SIG-M5 treated with dmso at 0.1 percent for 504 hours (cell line): ENCODE data around the gene QPRT.
"Not testable (repeated sequence)": the region's sequence is repeated elsewhere in the genome, so short reads cannot be mapped to it uniquely, and the experiment has no call there.

Experiments
- DNase-seq: peaks from one replicate; lab custom pipeline; 2025; ENCODE audit not compliant: unreplicated experiment; lab: John Stamatoyannopoulos, UW

The QPRT gene

DNA sequence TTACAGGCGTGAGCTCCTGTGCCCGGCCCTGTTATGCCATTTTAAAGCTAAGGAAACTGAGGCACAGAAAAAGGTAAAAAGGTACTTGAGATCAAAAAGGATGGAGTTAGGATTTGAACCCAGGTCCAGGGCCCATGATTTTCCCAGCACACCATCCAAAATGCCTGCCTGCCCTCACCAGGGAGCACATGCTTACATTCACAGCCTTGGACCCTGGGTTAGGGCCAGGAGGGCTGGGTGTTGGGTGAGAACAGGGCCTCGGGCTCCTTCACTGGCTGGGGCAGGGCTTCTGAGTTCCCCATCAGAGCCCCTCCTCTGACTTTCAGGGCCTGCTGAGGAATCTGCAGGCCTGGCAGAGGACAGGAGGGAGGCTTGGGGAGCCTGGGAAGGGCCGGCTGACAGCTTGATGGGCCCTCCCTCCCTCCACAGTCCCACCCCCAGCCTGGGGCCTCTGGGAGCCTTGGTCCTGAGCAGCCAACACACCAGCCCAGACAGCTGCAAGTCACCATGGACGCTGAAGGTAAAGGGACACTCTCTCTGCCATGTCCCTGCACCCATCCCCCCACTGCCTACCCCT is at the start of gene QPRT:
QPRT (plus strand) TSS at position 490 of the 577 bp plus-strand sequence; CDS start at position 508, 18 bp downstream.
- DNase-seq = no peak

DNA sequence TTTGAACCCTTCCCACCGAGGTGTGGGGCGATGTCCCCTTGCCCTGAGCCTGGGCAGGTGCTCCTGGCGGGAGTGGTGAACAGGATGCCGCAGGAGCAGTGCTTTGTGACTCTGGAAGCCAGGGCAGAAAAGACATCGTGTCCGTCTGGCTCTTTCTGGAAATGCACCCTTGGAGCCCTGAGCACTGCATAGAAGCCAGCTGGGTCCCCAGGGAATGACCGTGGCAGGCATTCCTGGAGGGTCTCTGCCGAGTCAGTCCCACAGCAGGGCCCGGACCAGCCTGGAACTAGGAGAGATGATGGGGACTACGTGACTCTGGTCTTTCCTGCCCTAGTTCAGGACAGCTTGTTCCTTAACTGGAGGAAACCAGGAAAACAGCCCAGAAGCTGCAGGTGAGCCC is 49.7 kb upstream of the QPRT start:
- DNase-seq = not testable (repeated sequence)

DNA sequence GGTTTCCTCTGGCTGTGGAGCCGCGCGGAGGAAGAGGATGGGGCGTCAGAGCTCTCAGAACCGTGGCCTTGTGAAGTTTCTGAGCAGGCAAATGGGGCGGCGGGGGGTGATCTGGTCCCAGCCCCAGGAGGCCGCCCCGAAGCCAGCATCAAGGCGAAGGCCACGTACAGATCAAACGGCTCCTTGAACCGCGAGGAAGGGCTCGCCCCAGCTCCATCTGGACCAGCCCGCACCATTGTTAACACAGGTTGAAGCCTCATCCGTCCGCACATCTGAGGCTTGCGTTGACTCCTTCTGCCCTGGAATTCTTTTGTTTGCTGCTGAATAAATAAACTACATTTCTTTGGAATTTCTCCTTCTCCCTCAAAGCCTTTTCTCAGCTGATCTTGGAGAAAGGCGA is 47.3 kb upstream of the QPRT start:
- not testable (repeated sequence) for DNase-seq

DNA sequence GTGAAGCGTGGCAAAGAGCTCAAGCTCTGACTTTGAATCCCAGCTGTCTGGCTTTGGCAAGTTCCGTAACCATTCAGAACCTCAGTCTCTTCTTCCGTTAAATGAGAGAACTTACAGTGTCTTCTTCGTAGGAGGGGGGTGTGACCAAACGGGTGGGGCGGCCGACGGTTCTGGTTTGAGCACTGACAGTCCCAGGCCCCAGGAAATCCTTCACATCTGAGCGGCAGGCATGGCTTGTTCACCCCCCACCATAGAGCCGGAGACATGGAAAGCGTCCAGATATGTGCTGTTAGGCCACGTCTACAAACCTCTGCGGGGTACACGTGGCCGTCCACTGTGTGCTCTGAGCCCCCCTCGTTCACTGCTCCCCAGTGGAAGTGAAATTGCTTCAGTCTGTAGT is 43.1 kb upstream of the QPRT start:
- DNase-seq = not testable (repeated sequence)

DNA sequence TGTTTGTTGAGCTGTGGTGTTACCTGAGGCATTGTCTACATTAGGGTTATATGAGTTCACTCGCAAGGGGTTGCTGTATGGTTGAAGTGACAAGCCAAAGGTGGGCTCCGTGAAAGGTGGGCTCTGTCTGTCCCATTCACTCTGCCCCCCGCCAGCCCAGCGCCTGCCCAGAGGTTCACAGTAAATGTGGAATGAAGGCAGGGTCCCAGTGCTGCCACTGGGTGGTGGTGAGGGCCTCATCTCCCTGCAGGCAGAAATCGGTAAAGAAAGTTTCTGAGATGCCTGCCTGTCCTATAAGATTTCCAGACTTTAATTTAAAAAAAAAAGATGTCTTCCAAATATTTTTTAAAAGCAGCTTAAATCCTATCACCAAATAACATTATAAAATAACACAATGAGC is 42.6 kb upstream of the QPRT start:
- not testable (repeated sequence) for DNase-seq

DNA sequence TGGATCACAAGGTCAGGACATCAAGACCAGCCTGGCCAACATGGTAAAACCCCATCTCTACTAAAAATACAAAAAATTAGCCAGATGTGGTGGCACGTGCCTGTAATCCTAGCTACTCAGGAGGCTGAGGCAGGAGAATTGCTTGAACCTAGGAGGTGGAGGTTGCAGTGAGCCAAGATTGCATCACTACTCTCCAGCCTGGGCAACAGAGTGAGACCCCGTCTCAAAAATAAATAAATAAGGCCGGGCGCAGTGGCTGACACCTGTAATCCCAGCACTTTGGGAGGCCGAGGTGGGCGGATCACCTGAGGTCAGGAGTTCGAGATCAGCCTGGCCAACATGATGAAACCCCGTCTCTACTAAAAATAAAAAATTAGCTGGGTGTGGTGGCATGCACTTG is 40.2 kb upstream of the QPRT start:
- DNase-seq = not testable (repeated sequence)

DNA sequence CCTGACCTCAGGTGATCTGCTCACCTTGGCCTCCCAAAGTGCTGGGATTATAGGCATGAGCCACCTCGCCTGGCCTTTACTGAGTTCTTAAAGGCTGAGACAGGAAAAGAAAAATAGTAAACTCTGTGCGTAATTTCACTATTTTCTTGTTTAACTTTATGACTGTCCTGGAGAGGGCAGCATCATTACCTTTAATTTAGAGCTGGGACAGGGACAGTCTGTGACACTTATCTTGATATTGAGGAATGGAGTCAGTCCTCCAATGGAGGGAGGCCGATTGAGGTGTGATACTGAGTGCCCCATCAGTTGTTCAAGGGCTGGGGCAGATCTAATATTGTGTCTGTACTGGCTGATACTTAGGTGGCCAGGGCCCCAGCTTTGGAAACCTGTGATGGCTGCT is 37.4 kb upstream of the QPRT start:
- DNase-seq = no peak

DNA sequence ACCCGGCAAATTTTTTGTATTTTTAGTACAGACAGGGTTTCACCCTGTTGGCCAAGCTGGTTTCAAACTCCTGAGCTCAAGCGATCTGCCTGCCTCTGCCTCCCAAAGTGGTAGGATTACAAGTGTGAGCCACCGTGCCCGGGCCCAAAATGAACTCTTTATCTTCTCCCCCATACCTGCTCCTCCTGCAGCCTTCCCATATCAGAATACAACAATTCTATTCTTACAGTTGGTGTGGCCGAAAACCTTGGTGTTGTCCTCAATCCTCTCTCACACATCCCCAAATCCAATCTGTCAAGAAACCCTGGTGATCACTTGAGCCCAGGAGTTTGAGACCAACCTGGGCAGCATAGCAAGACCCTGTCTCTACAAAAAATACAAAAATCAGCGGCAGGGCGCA is 35.4 kb upstream of the QPRT start:
- no peak for DNase-seq

DNA sequence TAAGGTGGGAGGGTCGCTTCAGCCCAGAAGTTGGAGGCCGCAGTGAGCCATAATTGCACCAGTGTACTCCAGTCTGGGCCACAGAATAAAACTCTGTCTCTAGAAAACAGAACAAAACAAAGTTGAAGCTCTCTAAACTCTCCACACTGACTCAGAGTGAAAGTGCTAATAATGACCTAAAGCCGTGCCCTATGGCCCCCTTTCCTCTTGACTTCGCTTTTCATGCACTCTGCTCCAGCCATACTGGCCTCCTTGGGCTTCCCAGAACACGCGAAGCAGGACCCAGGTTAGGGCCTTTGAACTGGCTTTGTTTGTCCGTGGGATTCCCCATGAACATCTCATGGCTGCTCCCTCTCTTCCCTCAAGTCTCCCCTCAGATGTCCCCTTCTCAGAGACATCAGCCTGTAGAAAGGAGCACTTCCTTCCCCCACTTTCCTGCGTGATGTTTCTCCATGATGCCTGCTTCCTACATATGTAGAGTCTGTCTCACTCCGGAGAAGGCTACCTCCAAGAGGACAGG is 34.6 kb upstream of the QPRT start:
- DNase-seq = no peak

DNA sequence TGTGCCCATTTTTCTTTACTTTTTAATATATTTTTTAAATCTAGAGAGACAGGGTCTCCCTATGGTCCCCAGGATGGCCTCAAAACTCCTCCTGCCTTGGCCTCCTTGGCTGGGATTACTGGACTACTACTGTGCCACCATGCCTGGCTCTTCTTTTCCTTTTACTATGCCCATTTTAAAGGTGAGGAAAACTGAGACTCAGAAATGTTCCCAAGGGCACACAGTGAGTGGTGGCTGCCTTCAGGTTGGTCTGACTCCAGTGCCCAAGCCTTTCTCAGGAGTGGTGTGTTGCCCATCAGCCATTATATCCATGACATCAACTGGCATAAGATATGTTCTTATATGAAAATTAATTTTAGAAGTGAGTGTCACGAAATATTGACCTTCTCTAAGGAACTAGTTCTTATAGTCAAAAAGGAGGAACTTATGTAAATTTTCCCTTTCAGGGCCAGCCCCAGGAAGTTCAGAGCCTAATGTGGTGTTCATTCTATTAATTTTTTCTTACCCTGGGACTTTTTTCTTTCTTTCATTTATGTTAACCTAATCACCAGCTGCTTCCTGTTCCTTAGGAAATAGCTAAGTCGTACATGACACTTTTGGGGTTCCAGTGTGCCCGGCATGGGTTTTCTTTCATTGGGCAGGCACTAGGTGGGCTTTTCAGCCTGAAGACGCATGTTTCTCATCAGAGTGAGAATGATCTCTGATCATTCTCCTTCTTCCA is 33.8 kb upstream of the QPRT start:
- no peak for DNase-seq

DNA sequence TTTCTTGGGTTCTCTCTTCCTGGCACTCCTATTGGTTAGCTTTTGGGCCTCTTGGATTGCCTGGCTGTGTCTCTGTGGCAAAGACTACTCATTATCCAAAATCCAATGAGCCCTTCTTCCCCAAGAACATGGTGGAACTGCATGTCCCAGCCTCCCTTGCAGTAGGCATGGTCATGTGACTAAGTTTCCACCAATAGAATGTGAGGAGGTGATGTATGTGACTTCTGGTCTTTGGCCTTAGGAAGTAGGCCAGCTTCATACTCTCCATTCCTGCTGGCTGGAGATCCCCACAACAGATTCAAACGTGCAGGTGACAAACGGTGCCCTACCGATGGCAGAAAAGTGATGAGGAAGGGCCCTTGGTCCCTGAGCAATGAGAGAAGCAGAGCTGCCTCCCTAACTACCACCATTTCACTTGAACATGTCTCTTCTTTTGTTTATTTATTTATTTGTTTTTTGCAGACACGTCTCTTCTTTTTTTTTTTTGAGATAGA is 33.2 kb upstream of the QPRT start:
- peak; percentile 49 for DNase-seq

DNA sequence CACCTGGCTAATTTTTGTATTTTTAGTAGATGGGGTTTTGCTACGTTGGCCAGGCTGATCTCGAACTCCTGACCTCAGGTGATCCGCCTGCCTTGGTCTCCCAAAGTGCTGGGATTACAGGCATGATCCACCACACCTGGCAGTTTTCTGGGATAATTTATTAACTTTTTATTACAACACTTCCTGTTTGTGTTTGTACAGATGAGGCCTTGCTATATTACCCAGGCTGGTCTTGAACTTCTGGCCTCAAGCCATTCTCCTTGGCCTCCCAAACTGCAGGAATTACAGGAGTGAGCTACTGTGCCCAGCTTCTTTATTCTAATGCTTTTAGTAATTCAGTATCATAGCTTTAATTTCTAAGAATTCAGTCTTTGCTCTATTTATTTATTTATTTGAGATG is 32.0 kb upstream of the QPRT start:
- no peak for DNase-seq

DNA sequence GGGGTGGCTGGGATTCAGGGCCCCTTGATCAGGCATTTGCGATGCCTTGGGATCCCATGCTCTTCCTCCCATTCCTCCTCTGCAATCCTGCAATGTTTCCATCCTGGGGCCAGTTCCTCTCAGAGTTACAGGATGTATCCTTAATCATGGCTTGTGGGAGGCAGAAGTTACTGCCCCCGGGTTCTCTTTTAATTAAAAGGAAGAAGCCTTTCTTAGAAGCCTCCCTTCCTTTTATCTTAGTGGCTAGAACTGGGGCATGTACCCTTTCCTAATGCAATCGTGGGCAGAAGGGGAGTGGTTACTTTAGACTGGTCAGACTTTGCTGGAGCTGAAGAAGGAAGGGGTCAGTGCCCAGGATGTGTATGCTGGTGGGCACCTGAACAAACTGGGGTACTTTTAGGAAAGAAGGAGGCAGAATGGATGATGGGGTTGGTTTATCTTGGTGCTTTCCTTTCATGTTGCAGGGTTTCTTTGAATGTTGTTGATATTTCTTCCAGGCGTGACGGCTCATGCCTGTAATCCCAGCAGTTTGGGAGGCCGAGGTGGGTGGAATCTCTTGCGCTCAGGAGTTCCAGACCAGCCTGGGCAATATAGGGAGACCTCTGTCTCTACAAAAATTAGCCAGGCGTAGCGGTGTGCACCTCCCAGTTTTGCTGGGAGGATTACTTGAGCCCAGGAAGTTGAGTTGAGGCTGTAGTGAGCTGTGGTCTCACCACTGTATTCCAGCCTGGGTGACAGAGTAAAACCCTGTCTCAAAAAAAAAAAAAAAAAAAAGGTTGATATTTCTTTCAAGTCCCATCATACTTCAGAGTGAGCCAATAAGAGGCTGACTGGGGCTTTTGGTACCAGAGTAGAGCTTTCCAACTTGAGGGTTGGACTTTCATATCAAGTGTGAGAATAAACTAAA is 29.1 kb upstream of the QPRT start:
- DNase-seq = peak; percentile 43

DNA sequence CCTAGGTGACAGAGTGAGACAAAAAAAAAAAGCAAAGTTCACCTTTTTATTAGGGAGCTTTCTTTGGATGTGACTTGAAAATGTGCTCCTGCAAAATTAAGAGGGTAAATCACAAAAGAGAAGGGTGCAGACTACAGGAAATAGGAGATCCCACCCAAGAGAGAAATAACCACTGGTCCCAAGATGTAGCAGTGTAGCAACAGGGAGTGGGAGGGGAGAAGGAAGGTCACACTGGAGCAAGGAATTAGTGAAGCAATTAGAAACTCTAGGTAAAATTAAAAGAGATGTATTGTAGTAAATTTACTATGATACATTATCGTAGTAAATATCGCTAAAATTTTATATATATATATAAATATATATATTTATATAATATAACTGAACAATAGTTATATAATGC is 28.2 kb upstream of the QPRT start:
- no peak for DNase-seq

DNA sequence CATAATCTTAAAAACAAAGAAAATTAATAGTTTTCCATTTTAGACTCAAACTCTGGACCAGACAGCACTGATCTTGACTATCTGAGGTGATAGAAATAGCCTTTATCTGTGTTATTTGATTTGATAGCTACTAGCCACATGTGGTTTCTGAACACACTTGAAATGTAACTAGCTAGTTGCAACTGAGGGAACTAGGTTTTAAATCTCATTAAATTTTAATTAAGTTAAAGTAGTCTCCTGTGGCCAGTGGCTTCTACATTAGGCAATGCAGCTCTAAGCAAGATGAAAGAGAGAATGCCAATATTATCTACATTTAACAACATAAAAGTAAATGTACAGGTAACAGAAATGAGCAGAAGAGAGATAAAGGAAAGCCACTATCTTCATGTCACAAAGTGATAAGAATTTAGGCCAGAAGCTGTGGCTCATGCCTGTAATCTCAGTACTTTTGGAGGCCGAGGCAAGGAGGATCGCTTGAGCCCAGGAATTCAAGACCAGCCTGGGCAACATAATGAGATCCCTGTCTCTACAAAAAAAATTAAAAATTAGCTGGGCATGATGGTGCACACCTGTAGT is 27.1 kb upstream of the QPRT start:
- no peak for DNase-seq

DNA sequence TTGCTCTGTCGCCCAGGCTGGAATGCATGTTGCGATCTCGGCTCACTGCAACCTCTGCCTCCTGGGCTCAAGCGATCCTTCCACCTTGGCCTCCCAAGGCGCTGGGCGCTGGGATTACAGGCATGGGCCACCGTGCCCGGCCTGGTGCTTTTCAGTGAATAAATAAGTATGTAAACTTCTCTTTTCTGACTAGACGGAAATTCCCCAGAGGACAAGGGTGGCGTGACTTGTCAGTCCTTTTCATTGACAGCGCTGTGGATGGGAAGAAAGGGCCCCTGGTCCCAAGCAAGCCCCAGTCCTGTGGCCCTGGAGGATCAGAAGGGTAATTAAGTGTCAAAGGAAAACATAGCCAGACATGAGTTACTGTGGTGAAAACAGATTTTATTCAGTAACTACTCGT is 25.5 kb upstream of the QPRT start:
- DNase-seq = no peak

DNA sequence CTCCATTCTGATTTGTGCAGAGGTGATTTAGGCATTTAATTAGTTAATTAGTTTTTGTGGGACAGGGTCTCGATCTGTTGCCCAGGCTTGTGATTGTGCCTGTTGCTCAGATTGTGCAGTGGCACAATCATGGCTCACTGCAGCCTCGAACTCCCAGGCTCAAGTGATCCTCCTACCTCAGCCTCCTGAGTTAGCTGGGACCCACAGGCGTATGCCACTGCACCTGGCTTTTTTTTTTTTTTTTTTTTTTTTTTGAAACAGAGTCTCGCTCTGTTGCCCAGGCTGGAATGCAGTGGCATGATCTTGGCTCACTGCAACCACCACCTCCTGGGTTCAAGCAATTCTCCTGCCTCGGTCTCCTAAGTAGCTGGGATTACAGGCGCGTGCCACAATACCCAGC is 25.1 kb upstream of the QPRT start:
- DNase-seq = not testable (repeated sequence)

DNA sequence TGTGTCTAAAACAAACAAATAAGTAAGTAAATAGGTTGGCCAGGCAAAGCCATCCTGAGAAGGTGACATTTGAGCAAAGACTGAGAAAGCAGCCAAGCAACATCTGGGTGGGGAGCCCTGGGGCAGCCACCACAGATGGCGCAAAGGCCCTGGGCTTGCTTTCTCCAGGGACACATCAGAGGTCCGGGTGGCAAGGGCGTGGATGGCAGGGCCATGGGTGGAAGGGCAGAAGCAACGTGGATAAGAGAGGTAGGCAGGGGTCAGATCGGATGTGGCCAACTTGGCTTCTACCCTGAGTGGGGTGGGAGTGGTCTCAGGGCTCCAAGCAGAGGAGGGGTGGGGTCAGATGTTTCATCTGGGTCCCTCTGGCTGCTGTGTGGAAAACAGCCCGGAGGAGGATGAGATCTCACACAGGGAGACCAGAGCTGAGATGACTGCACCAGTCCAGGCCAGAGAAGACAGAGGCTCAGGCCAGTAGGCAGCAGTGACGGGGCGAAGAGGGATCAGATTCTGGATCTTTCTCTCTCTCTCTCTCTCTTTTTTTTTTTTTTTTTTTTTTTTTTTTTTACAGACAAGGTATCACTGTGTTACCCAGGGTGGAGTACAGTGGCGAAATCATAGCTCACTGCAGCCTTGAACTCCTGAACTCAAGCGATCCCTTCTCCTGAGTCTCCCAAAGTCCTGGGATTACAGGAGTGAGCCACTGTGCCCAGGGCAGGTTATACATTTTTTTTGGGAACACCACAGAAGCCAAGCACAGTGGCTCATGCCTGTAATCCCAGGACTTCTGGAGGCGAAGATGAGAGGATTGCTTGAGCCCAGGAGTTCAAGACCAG is 22.1 kb upstream of the QPRT start:
- DNase-seq = no peak

DNA sequence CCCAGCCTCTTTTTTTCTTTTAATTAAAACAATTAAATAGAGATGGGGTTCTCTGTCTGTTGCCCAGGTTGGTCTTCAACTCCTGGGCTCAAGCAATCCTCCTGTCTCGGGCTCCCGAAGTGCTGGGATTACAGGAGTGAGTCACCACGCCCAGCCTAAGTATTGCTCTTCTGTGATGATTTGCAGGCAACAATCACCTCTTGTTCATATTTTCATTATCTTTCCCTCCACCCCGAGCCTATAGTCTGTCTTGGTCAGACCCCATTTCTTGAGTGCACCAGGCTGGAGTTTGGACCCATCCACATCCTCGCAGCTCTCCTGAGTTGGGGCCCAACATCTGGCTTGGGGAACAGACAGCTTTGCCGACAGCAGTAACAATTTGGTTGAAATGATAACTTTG is 20.3 kb upstream of the QPRT start:
- no peak for DNase-seq

DNA sequence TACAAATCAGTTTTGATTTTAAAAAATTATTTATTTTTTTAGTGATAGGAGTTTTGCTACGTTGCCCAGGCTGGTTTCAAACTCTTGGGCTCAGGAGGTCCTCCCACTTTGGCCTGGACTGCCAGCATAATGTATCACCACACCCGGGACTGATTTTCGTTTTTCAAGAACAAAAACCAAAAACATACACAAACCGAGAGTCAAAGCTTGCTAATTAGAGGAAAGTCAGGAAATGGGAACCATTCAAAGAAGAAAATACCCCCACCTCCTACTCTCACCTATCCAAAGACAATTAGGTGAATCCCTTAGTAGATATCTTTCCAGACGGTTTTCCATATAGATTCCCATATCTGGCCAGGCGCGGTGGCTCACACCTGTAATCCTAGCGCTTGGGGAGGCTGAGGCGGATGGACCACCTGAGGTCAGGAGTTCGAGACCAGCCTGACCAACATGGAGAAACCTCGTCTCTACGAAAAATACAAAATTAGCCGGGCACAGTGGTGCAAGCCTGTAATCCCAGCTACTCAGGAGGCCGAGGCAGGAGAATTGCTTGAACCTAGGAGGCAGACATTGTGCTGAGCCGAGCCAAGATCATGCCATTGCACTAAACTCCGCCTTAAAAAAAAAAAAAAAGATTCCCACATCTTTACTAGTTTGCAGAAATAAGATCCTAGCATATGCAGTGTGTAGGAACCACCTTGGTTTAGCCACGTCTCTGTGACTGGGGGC is 16.8 kb upstream of the QPRT start:
- DNase-seq = no peak
